ENCODE data around the gene LHPP.

- no peak for TF ChIP-seq POLR2A (IDR thresholded peaks at IDR 0.05)
- no peak for TF ChIP-seq POLR2AphosphoS5 (IDR thresholded peaks at IDR 0.05)
- TF ChIP-seq CTCF (IDR thresholded peaks at IDR 0.05 in 8 of 11, conservative IDR thresholded peaks at IDR 0.05 in 3 of 11), result no peak
These were observed 179.9 kb downstream of the LHPP start for GRCh38 chr10:124641282-124642087.

All from spleen (tissue), 7 donors.